ENCODE results near the gene STMN3. TPM values are rescaled to one million over a fixed set of nuclear protein-coding genes. Genes with fewer than 3 reads are reported as not detected.

Gene STMN3
- total RNA-seq, 1 donor from 2014 or later: 0.51 TPM

DNA sequence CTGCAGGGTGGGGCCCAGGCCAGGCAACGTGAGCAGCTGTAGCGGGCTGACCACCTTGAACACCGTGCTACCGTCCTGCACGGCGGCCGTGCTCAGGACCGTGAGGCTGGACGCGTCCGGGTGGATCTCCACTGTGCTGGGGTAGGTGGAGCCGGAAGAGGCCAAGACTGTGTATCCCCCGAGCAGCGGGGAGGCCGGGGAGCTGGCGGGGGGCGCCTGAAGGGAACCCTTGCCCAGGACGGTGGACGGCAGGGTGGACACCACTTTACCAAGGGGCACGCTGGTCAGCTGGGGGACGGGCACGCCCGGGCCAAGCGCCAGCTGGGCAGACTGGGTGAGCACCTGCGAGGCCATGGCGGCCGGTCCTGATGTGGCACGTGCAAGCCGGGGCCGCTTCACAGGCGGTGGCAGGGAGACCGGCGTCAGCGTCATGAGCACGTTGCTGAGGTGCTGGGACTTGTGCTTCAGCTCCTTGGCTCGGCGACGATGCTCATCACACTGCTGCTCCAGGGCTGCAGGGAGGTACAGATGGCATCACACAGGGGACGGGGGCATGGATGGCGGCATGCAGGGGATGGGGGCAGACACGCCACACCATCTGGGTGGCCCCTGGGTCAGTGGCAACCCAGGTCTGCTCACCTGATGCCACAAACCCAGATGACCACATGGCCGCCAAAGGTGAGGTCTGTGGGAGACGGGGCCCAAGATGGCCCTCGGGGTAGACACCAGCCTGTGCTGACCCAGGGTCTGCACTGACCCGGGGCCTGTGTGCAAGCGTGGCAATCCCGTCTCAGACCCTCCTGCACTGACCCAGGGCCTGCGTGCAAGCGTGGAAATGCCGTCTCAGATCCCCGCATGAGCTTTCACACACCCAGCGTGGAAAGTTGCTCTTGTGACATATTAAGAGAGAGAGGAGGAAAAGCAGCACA lies 62.7 kb downstream of the STMN3 start:
- DNase-seq (ENCODE audit: low read depth in 2 of 2): no peak

Other genes with a start within 250 kb of the STMN3 start
- not detected in 2 replicates for gene KCNQ2, start 180.8 kb downstream of the STMN3 start, total RNA-seq
- 9.2 and 22.0 TPM in 2 replicates for gene EEF1A2, start 154.3 kb downstream of the STMN3 start, total RNA-seq
- 16.3 and 36.2 TPM in 2 replicates for gene PPDPF, start 132.7 kb downstream of the STMN3 start, total RNA-seq
- gene PTK6, start 116.0 kb downstream of the STMN3 start, total RNA-seq: under 0.01 TPM in 2 replicates
- gene SRMS, start 105.7 kb downstream of the STMN3 start, total RNA-seq: not detected in 2 replicates
- 1.1 and 1.3 TPM in 2 replicates for gene FNDC11, start 99.3 kb downstream of the STMN3 start, total RNA-seq
- gene HELZ2, start 79.2 kb downstream of the STMN3 start, total RNA-seq: 25.7 and 30.1 TPM in 2 replicates
- gene GMEB2, start 26.3 kb downstream of the STMN3 start, total RNA-seq: 6.3 and 9.4 TPM in 2 replicates
- gene RTEL1, start 4.9 kb upstream of the STMN3 start, total RNA-seq: 6.0 and 6.1 TPM in 2 replicates
- 3.9 and 15.4 TPM in 2 replicates for gene TNFRSF6B, start 43.2 kb upstream of the STMN3 start, total RNA-seq
- gene ARFRP1, start 54.6 kb upstream of the STMN3 start, total RNA-seq: 22.5 and 38.1 TPM in 2 replicates
- 10.1 and 13.8 TPM in 2 replicates for gene ZGPAT, start 54.6 kb upstream of the STMN3 start, total RNA-seq
- gene LIME1, start 83.2 kb upstream of the STMN3 start, total RNA-seq: 0.90 and 1.5 TPM in 2 replicates
- 5.9 and 9.2 TPM in 2 replicates for gene SLC2A4RG, start 86.4 kb upstream of the STMN3 start, total RNA-seq
- gene ZBTB46, start 177.8 kb upstream of the STMN3 start, total RNA-seq: 67.1 and 69.7 TPM in 2 replicates
- gene ABHD16B, start 208.1 kb upstream of the STMN3 start, total RNA-seq: not detected in 2 replicates
- gene TPD52L2, start 211.8 kb upstream of the STMN3 start, total RNA-seq: 112 and 178 TPM in 2 replicates
- gene DNAJC5, start 241.7 kb upstream of the STMN3 start, total RNA-seq: 67.3 and 89.9 TPM in 2 replicates

All from dermis microvascular lymphatic vessel endothelial cell (primary cell).